Measurements from ENCODE around the gene UBL7.

Gene UBL7

GRCh38 chr15:74408385-74408784 lies 52.6 kb downstream of the UBL7 start:
- DNase-seq (ENCODE audit: low read depth in 2 of 2): no peak

- no peak for DNase-seq (ENCODE audit: low read depth in 2 of 2)
These were observed 53.8 kb downstream of the UBL7 start for GRCh38 chr15:74406992-74407705.

GRCh38 chr15:74406517-74406916 lies 54.4 kb downstream of the UBL7 start:
- DNase-seq (ENCODE audit: low read depth in 2 of 2): no peak

DNA sequence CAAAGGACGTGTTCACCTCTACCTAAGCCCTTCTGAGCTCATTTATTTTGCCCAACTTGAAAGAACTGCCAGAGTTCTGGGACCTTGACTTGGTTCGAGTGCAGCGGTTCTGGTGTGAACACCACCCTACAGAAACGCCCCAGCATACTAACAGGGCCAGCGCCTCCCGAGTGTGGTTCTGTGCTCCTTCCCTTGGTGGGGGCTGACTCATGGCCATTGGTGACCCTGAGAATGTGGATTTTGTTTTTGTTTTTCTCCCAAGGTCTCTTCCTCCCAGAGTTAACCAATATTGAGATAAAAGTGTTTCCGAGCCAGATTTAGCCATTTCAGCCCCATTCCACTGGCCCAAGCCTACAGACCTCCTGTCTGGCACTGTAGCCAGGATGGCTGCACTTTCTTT lies 55.1 kb downstream of the UBL7 start:
- DNase-seq (ENCODE audit: low read depth in 2 of 2): no peak

DNA sequence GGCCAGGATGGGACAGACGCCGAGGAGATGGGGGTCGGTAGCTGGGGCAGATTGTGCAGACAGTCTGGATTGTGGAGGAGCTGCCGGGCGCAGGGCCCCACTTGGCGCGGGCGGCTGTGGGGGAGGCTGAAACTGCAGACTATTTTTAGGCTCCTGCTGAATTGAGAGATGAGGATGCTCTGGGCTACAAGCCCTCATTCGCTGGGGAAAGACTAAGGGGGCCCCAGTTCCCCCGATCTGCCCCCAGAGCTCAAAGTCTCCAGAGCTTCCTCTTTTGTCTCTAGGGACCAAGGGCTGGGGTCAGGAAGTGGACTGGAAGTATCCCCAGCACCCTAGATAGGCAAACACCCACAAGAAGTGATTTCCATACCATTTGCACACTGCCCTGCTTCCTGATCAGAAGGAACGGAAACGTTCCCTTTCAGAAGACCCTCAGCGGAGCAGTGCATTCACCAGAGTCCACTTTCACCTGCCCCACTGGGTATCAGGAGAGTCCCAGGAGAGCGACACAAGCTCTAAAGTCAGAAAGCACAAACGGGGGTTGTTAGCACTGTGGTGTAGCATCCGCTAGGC lies 56.9 kb downstream of the UBL7 start:
- no peak for DNase-seq (ENCODE audit: low read depth in 2 of 2)

- DNase-seq (ENCODE audit: low read depth in 2 of 2): no peak
These were observed 57.4 kb downstream of the UBL7 start for GRCh38 chr15:74403588-74403919.

GRCh38 chr15:74402873-74403587 lies 57.9 kb downstream of the UBL7 start:
- DNase-seq (ENCODE audit: low read depth in 2 of 2): peak in 1 of 2 donors; percentile 82

- DNase-seq (ENCODE audit: low read depth in 2 of 2): no peak
These were observed 58.6 kb downstream of the UBL7 start for GRCh38 chr15:74402337-74402841.

GRCh38 chr15:74400915-74401757 lies 59.8 kb downstream of the UBL7 start:
- DNase-seq (ENCODE audit: low read depth in 2 of 2): no peak

- DNase-seq (ENCODE audit: low read depth in 2 of 2): no peak
These were observed 60.6 kb downstream of the UBL7 start for GRCh38 chr15:74400313-74400860.

DNA sequence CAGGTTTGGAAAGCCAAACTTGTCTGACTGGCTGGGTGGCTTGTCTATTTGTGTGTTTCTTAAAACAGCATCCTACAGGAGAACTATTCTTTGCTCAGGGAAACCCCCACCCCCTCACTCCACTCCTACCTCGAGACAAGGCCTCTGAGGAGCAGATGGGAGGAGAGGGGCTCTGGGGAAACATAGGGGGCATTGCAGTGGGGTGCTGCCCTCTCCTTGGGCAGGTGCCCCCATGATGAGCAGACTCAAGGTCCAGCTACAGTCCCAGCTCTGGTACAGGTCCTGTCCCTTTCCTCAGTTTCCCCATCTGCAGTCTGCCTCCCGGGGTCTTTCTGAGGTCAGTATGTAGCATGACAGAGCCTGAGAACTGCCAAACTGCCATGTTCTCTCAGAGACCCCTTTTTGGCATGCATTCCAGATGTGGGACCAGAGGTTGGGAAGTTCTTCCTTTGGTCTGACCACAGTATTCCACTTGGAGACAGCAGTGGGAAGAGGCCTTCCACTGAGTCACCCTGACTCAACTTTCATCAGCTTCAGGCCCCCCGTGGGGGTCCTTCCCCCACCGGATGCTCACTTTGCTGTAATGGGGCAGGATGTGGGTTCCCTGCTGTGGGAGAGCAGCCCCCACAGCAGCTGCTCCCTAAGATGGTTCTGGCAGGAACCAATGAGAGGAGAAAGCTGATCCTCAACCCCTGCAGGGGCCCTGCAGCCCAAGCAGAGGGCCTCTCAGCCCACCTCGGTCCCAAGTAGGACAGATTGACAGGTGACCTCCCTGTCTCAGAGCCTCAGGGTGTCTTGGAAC lies 61.2 kb downstream of the UBL7 start:
- no peak for DNase-seq (ENCODE audit: low read depth in 2 of 2)

DNA sequence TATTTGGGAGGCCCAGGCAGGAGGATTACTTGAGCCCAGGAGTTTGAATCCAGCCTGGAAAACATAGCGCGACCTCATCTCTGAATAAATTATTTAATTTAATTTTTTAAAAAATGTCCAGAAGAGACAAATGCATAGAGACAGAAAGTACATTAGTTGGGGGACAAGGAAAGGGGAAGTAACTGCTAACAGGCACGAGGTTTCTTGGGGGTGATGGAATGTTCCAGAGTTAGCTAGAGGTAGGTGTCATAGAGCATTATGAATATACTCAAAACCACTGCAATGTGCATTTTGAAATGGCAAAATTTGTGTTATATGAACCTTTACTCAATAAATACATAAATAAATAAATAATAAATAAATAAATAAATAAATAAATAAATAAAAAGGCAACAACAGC lies 61.9 kb downstream of the UBL7 start:
- DNase-seq (ENCODE audit: low read depth in 2 of 2): no peak

DNA sequence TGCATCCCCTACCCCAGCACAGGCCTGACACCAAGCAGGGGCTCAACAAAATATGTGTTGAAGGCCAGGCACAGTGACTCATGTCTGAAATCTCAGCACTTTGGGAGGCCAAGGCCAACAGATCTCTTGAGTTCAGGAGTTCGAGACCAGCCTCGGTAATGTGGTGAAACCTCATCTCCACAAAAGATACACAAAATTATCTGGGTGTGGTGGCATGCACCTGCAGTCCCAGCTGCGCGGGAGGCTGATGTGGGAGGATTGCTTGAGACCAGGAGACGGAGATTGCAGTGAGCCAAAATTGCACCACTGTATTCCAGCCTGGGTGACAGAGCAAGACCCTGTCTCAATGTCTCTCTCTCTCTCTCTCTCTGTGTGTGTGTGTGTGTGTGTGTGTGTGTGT lies 62.8 kb downstream of the UBL7 start:
- DNase-seq (ENCODE audit: low read depth in 2 of 2): no peak

GRCh38 chr15:74397239-74398068 lies 63.5 kb downstream of the UBL7 start:
- DNase-seq (ENCODE audit: low read depth in 2 of 2): no peak

GRCh38 chr15:74396445-74397238 lies 64.3 kb downstream of the UBL7 start:
- DNase-seq (ENCODE audit: low read depth in 2 of 2): no peak

DNA sequence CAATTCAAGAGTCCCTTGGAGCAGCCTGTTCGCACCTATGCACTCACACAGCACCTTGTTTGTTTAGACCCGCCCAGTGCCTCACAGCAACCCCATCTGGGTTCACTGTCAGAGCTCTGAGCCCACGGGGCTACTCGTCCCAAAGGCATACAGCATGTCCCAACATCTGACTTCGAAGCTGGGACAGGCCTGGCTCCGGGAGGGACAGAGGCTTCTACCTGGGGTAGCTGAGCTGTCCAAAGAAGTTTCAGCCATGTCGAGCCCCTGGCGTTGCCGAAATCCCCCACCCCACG lies 64.9 kb downstream of the UBL7 start:
- no peak for DNase-seq (ENCODE audit: low read depth in 2 of 2)

Measured in activated CD4-positive, alpha-beta T cell treated with anti-CD3 and anti-CD28 coated beads for 24 hours (primary cell).